Effector memory CD4-positive, alpha-beta T cell (primary cell): ENCODE measurements around the gene RORC.

ENCODE experiments used
- DNase-seq, 3 donors: peaks; one replicate each; pipeline ENCODE4 v3.0.0-alpha.2; 2020
- H3K27ac ChIP-seq: 2 replicates; pipeline ENCODE4 v1.7.0; 2013; ENCODE audit warnings: mild to moderate bottlenecking, low read length, moderate library complexity; ENCODE audit not compliant: insufficient read depth, poor library complexity, severe bottlenecking
- H3K27me3 ChIP-seq: replicated peaks from 2 replicates; pipeline ENCODE4 v1.7.0; 2013; ENCODE audit warnings: mild to moderate bottlenecking, low read length; ENCODE audit not compliant: insufficient read depth, control insufficient read depth, poor library complexity, severe bottlenecking
- H3K36me3 ChIP-seq: 2 replicates; pipeline ENCODE4 v1.7.0; 2013; ENCODE audit warnings: mild to moderate bottlenecking, low read length, moderate library complexity; ENCODE audit not compliant: control insufficient read depth, insufficient read depth
- H3K4me1 ChIP-seq: 2 replicates; pipeline ENCODE4 v1.7.0; 2013; ENCODE audit warnings: low read length, mild to moderate bottlenecking; ENCODE audit not compliant: control insufficient read depth, insufficient read depth, poor library complexity, severe bottlenecking
- H3K4me3 ChIP-seq: 2 replicates; pipeline ENCODE4 v1.7.0; 2013; ENCODE audit warnings: low read length, low read depth, mild to moderate bottlenecking; ENCODE audit not compliant: insufficient read depth, poor library complexity, severe bottlenecking
- H3K9me3 ChIP-seq: 2 replicates; pipeline ENCODE4 v1.7.0; 2013; ENCODE audit warnings: mild to moderate bottlenecking, low read length, moderate library complexity; ENCODE audit not compliant: control insufficient read depth

RORC gene

DNA sequence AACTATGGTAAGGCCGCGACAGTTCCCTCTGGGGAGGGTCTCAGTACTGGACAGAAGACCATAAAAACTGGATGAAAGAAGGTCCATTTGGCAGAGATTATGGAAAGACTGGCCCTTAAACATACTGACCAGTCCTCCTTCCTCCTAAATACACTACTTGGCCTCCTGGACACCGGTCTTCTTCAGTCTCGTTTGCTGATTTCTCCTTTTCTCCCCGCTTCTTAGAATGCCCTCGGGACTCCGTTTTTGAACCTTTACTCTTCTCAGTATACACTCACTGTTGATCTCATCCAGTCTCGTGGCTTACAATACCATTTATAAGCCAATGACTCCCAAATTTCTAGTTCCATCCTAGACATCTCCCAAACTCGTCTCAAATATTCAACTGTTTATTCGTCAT, 67.6 kb downstream of the RORC start:
- peak overlapping the region; percentile 97 for H3K4me3 ChIP-seq
- H3K36me3 ChIP-seq: peaks cover 29% of the 10 kb centered on the region
- no peaks in the 10 kb centered on the region for H3K27me3 ChIP-seq
- no peaks in the 10 kb centered on the region for H3K9me3 ChIP-seq
- peak overlapping the region; percentile 78 for H3K27ac ChIP-seq
- no peak for DNase-seq
- H3K4me1 ChIP-seq: peaks cover 10% of the 10 kb centered on the region

DNA sequence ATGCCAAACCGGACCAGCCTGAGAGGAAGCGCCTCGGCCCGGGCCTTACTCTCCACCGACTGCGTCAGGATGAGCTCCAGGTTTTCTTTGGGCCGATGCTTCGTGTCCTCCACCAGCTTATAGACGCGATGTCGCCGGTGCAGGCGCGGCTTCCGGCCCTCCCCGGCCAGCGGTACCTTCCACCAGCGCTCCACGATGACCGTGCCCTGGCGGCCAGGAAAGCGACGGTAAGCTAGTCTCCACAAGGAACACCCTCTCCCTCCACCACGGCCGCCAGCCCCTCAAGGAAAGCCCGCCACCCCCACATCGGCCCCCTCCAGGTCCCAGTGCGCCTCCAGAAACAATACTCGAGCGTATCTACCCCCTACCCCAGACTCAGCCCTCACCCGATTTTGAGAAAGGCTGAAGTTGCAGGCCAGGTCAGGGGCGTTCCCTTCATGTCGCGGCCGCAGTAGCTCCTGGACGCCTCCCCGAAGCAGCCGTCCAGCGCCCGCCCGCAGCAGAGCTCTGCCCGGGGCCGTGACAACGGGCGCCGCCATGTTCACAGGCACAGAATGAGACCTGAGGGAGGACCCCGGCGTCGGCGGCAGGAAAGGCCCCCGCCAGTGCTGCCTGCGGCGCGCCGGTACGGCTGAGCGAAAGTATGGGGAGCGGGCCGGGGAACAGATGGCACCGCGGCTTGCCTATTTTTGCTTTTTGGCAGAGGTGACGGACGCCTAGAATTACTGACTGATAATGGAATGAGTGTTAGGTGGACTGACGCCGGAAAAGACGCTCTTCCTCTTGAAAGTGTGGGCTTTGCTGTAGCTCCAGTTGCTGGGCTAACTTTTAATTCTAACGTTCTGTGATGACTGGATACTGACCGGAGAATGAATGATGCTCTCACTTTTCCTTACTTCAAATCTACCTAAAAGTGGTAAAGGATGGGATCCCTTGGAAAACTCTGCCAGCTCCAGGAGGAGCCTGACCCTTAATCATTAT, 68.4 kb downstream of the RORC start, which contains the start of gene MRPL9:
Gene MRPL9 (minus strand): TSS at position 556 of the 981 bp plus-strand sequence. CDS start 17 bp downstream, at position 539.
- Histone ChIP-seq H3K4me3 (peak within 1 kb of the TSS; percentile 97), H3K4me1 (peaks cover 10% of the 10 kb centered on the region), H3K27ac (peak within 1 kb of the TSS; percentile 78), H3K27me3 (no peaks in the 10 kb centered on the region), H3K36me3 (peaks cover 29% of the 10 kb centered on the region), H3K9me3 (no peaks in the 10 kb centered on the region)
- peak; percentile 61 to 73 (median 72) for DNase-seq

GRCh38 chr1:151760597-151761385, 70.8 kb downstream of the RORC start:
- H3K36me3 ChIP-seq: peaks cover 37% of the 10 kb centered on the region
- no peaks in the 10 kb centered on the region for H3K9me3 ChIP-seq

GRCh38 chr1:151759241-151759640, 72.4 kb downstream of the RORC start:
- no peak overlapping the region for H3K4me3 ChIP-seq
- no peaks in the 10 kb centered on the region for H3K9me3 ChIP-seq
- H3K27me3 ChIP-seq: no peaks in the 10 kb centered on the region
- no peak overlapping the region for H3K27ac ChIP-seq
- peaks cover 37% of the 10 kb centered on the region for H3K36me3 ChIP-seq
- peaks cover 10% of the 10 kb centered on the region for H3K4me1 ChIP-seq
- no peak for DNase-seq

More at GRCh38 chr1:151760597-151761385, 70.8 kb downstream of the RORC start:
- H3K4me1 ChIP-seq: peaks cover 10% of the 10 kb centered on the region
- no peak overlapping the region for H3K27ac ChIP-seq
- no peak overlapping the region for H3K4me3 ChIP-seq
- no peak for DNase-seq
- no peaks in the 10 kb centered on the region for H3K27me3 ChIP-seq

DNA sequence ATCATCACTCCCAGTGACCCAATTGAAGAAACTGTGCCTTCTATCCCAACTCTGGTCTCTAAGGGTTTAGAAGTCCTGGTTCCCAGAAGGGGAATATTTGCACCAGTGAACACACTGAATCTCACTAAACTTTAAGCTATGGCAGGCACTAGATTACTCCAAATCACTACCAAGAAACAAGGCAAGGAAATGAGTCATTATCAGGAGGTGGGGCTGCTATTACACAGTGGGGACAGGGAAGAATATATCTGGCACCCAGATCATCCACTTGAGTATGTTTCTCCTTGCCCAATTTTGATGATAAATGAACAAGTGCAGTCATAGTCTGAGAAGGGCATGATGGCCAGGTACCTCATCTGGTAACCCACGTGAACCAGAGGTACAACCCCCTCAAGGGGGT, 75.3 kb downstream of the RORC start:
- H3K9me3 ChIP-seq: no peaks in the 10 kb centered on the region
- H3K36me3 ChIP-seq: peaks cover 28% of the 10 kb centered on the region
- H3K4me3 ChIP-seq: no peak overlapping the region
- H3K4me1 ChIP-seq: no peaks in the 10 kb centered on the region
- H3K27me3 ChIP-seq: no peaks in the 10 kb centered on the region
- H3K27ac ChIP-seq: no peak overlapping the region
- no peak for DNase-seq
